ENCODE results near the gene KMT2E. TPM values are rescaled to one million over a fixed set of nuclear protein-coding genes. Genes with fewer than 3 reads are reported as not detected.

KMT2E gene
- total RNA-seq, 2 experiments from 2014 or later = 50.1 to 72.8 TPM

- TF ChIP-seq CTCF (conservative IDR thresholded peaks at IDR 0.05; ENCODE audit: low read length) (no peak), EZH2phosphoT487 (IDR thresholded peaks at IDR 0.05; ENCODE audit: borderline replicate concordance, low read depth, low read length) (no peak)
- DNase-seq (ENCODE audit: low spot score) = no peak
- BruUV-seq (replicated peaks) = no TSS peak
- no peak overlapping the region for H3K4me2 ChIP-seq (ENCODE audit: low read length)
- no peak overlapping the region for H2AFZ ChIP-seq (ENCODE audit: low read length)
- ChIA-PET CTCF (ENCODE audit: unreplicated experiment) (no interaction called here), POLR2A (no interaction called here)
- H3K79me2 ChIP-seq (ENCODE audit: insufficient read depth, low read depth, low read length) = peaks cover 63% of the 10 kb centered on the region
- 0 out of 2 replicates have a peak, but pooled peaks cover 5% of the 10 kb centered on the region for H4K20me1 ChIP-seq (ENCODE audit: insufficient read depth, low read length)
- no peak overlapping the region for H3K4me3 ChIP-seq (ENCODE audit: low read depth, low read length, poor library complexity, severe bottlenecking)
- intact Hi-C loops (cut with micrococcal nuclease; ENCODE audit: unreplicated experiment) = no loop called here
- no peaks in the 10 kb centered on the region for H3K4me1 ChIP-seq (ENCODE audit: insufficient read depth, low read length, poor library complexity, severe bottlenecking)
- H3K27ac ChIP-seq (ENCODE audit: low read depth, low read length, poor library complexity, severe bottlenecking) = no peak overlapping the region
- H3K9me3 ChIP-seq (ENCODE audit: low read length) = no peaks in the 10 kb centered on the region
- peaks cover 93% of the 10 kb centered on the region for H3K36me3 ChIP-seq (ENCODE audit: insufficient read depth, low read length)
- H3K9me2 ChIP-seq (ENCODE audit: insufficient read depth, low read length) = no peaks in the 10 kb centered on the region
These were observed 30.6 kb downstream of the KMT2E start for GRCh38 chr7:105044449-105045070.

GRCh38 chr7:105046414-105046813, 32.4 kb downstream of the KMT2E start:
- H3K36me3 ChIP-seq (ENCODE audit: insufficient read depth, low read length) = peaks cover 97% of the 10 kb centered on the region
- no peaks in the 10 kb centered on the region for H3K9me2 ChIP-seq (ENCODE audit: insufficient read depth, low read length)
- no peak overlapping the region for H3K4me3 ChIP-seq (ENCODE audit: low read depth, low read length, poor library complexity, severe bottlenecking)
- BruUV-seq (replicated peaks) = no TSS peak
- intact Hi-C loops (cut with micrococcal nuclease; ENCODE audit: unreplicated experiment) = no loop called here
- no peak for TF ChIP-seq EZH2phosphoT487 (IDR thresholded peaks at IDR 0.05; ENCODE audit: borderline replicate concordance, low read depth, low read length)
- TF ChIP-seq CTCF (conservative IDR thresholded peaks at IDR 0.05; ENCODE audit: low read length) = no peak
- ChIA-PET POLR2A (interaction anchor here (1.2 kb wide), 1 partner anchor 18 kb away, joined by 5 read pairs; no protein-coding TSS in a partner anchor), CTCF (ENCODE audit: unreplicated experiment) (no interaction called here)
- no peak for DNase-seq (ENCODE audit: low spot score)
- peaks cover 46% of the 10 kb centered on the region; the same call in 1 of the 2 replicates for H3K79me2 ChIP-seq (ENCODE audit: insufficient read depth, low read depth, low read length)
- H3K4me2 ChIP-seq (ENCODE audit: low read length) = no peak overlapping the region
- no peak overlapping the region for H3K27ac ChIP-seq (ENCODE audit: low read depth, low read length, poor library complexity, severe bottlenecking)
- H4K20me1 ChIP-seq (ENCODE audit: insufficient read depth, low read length) = 0 out of 2 replicates have a peak, but pooled peaks cover 5% of the 10 kb centered on the region
- H2AFZ ChIP-seq (ENCODE audit: low read length) = no peak overlapping the region
- no peaks in the 10 kb centered on the region for H3K4me1 ChIP-seq (ENCODE audit: insufficient read depth, low read length, poor library complexity, severe bottlenecking)
- H3K9me3 ChIP-seq (ENCODE audit: low read length) = no peaks in the 10 kb centered on the region

- Histone ChIP-seq H3K36me3 (ENCODE audit: insufficient read depth, low read length) (peaks cover 94% of the 10 kb centered on the region), H3K79me2 (ENCODE audit: insufficient read depth, low read depth, low read length) (peaks cover 42% of the 10 kb centered on the region), H3K4me3 (ENCODE audit: low read depth, low read length, poor library complexity, severe bottlenecking) (no peak overlapping the region), H3K27ac (ENCODE audit: low read depth, low read length, poor library complexity, severe bottlenecking) (no peak overlapping the region), H3K4me1 (ENCODE audit: insufficient read depth, low read length, poor library complexity, severe bottlenecking) (no peaks in the 10 kb centered on the region), H4K20me1 (ENCODE audit: insufficient read depth, low read length) (peaks cover 7% of the 10 kb centered on the region; the same call in 1 of the 2 replicates), H2AFZ (ENCODE audit: low read length) (no peak overlapping the region), H3K9me3 (ENCODE audit: low read length) (no peaks in the 10 kb centered on the region), H3K9me2 (ENCODE audit: insufficient read depth, low read length) (no peaks in the 10 kb centered on the region), H3K4me2 (ENCODE audit: low read length) (no peak overlapping the region)
- intact Hi-C loops (cut with micrococcal nuclease; ENCODE audit: unreplicated experiment) = no loop called here
- BruUV-seq (replicated peaks) = no TSS peak
- no peak for DNase-seq (ENCODE audit: low spot score)
- CTCF ChIA-PET (ENCODE audit: unreplicated experiment) = no interaction called here
- no peak for TF ChIP-seq CTCF (conservative IDR thresholded peaks at IDR 0.05; ENCODE audit: low read length)
- TF ChIP-seq EZH2phosphoT487 (IDR thresholded peaks at IDR 0.05; ENCODE audit: borderline replicate concordance, low read depth, low read length) = no peak
- POLR2A ChIA-PET = interaction anchor here (1.2 kb wide), 1 partner anchor 19 kb away, joined by 5 read pairs; no protein-coding TSS in a partner anchor
These were observed 33.9 kb downstream of the KMT2E start for GRCh38 chr7:105047932-105048331.
